ENCODE measurements around the gene PSMB2.
A peak's percentile ranks its signal among the peaks of the same experiment; 100 is the strongest.
"Not testable (repeated sequence)": the region's sequence is repeated elsewhere in the genome, so short reads cannot be mapped to it uniquely, and the experiment has no call there.

Gene PSMB2

GRCh38 chr1:35641233-35641866 is at the start of gene PSMB2:
Gene PSMB2, minus strand, starts transcription at chr1:35641526. Its CDS starts 94 bp downstream, at chr1:35641432.
- DNase-seq, result peak; percentile 98

GRCh38 chr1:35691080-35691479 is 49.8 kb upstream of the PSMB2 start:
- DNase-seq, result no peak

GRCh38 chr1:35690103-35690502 is 48.8 kb upstream of the PSMB2 start:
- DNase-seq, result not testable (repeated sequence)

- DNase-seq, result no peak
Measured at GRCh38 chr1:35688161-35688560, 46.8 kb upstream of the PSMB2 start.

DNA sequence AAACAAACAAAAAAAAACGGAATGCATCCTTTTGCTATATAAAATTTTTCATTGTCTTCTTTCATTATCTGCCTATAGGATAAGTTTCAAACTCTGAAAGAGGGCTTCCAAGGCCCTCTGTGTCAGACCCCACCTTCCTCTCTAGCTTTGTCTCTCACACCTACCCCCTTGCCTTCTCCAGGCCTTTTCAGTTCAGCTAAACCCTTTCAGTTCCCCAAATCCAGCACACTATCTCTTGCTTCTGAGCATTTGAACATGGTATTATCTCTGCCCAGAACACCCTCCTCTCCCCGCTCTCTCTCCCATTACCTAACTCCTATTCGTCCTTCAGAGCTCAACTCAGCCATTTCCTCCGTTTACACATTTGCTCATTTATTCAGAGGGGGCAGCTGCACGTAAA is 41.7 kb upstream of the PSMB2 start:
- DNase-seq, result no peak

- DNase-seq, result no peak
Measured at GRCh38 chr1:35680271-35680670, 38.9 kb upstream of the PSMB2 start.

- DNase-seq, result no peak
Measured at GRCh38 chr1:35675773-35676172, 34.4 kb upstream of the PSMB2 start.

- DNase-seq, result no peak
Measured at GRCh38 chr1:35674111-35674510, 32.8 kb upstream of the PSMB2 start.

GRCh38 chr1:35672116-35672515 is 30.8 kb upstream of the PSMB2 start:
- DNase-seq, result no peak

DNA sequence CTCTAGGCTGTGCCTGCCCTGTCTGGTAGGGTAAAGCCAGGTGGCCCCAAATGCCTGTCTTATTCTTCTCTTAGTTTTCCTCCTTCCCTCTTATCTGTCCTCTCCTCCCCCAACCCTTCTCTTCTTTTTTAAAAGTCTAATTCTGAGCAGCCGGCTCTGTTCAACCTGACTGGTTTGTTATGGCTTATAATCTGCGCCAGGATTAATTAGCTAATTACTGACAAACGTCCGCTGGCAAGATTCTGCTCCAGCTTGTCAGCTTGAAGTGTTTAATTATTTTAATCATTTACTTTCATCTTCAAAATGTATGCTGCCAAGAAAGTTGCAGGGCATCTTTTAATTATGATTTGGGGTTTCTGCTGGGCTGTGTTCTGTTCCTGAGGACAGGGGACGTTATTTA is 27.2 kb upstream of the PSMB2 start:
- DNase-seq, result no peak

DNA sequence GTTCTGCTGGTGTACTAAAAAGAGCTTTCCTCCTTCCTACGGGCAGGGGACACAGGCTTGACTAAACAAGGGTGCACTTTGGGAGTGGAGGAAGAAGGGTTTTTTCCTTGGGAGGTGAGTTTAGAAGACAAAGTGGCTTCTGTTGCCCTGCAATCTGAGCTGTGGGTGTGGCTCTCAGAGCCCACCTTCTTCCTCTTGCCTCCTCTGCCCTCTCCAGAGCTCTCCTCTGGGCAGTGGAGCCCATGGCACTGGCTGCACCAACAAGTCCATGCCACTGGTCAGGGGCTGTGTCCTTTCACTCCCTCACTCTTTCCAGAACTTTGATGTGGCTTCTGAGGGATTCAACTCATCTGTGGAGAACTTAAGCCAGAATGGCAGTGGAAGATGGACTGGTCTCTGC is 25.6 kb upstream of the PSMB2 start:
- DNase-seq, result no peak

DNA sequence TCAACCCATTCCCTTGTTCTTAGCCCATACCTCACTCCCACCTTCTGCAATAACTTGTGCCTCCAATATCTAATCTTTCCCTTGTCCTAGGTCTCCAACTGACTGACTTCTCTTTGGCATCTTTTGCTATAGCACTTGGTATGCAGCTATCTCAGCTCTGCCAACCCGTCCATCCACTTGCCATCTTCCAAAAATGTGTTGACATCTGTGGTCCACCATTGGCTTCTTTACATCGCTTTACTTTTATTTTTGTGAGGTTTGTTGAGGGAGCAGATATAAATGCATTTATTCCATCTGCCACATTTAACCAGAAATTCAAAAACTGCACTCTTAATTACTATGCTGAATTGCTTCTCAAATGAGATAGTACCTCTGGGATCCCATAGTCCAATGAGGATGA is 24.9 kb upstream of the PSMB2 start:
- DNase-seq, result no peak

GRCh38 chr1:35663434-35663833 is 22.1 kb upstream of the PSMB2 start:
- DNase-seq, result no peak

GRCh38 chr1:35661474-35661795 is 20.1 kb upstream of the PSMB2 start:
- DNase-seq, result no peak

DNA sequence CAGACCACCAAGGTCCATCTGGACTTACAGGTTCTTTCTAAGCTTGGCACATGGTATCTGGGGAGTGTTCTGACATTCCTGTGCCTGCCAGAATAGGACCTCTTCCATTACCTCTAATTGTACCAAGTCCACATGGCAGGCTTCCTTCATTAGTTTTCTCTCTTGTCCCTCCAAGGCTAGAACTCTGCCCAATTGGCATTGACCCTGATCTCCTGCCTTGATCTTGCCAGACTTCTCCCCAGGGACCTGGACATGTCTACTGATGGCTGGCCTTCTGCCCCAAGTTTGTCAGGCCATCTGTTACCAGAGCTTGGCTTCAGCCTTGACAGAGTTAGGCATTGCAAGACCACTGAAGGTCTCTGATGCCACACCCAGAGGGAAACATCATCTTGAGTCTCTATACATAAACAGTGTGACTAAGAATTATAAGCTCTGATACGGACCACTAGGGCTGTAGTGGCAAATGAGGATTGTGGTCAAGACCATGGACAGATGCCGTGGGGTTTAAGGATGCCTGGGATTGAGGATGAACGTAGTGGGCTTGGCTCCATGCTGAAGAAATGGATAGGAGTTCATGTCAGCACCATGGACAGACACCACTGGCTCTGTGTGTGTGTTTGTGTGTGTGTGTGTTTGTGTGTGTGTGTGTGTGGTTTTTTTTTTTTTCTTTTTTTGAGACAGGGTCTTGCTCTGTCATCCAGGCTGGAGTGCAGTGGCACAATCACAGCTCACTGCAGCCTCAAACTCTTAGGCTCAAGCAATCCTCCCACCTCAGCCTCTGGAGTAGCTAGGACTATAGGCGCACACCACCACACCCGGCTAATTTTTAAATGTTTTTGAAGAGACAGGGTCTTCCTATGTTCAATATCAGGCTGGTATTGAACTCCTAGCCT is 19.5 kb upstream of the PSMB2 start:
- no peak for DNase-seq

DNA sequence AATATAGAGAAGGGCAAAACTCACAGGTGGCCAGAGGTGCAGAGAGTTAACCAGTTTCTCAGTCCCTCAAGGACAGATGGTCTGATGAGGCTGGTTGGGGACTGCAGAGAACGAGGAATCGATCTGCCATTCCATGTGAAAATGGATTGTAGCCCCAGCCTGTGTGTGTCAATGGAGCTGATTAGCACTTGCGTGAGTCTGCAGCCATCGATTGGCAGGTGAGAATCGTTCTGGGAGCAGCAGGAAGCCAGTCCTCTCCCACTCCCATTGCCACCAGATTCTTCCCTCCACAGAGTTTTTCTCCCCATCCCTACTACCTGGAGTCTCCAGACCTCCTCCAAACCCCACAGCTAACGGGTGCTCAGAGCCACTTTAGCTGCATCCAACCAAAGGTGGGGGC is 18.3 kb upstream of the PSMB2 start:
- DNase-seq, result no peak

- DNase-seq, result no peak
Measured at GRCh38 chr1:35657851-35658250, 16.5 kb upstream of the PSMB2 start.

GRCh38 chr1:35656863-35657232 is 15.5 kb upstream of the PSMB2 start:
- DNase-seq, result no peak

GRCh38 chr1:35656148-35656862 is 15.0 kb upstream of the PSMB2 start:
- no peak for DNase-seq

DNA sequence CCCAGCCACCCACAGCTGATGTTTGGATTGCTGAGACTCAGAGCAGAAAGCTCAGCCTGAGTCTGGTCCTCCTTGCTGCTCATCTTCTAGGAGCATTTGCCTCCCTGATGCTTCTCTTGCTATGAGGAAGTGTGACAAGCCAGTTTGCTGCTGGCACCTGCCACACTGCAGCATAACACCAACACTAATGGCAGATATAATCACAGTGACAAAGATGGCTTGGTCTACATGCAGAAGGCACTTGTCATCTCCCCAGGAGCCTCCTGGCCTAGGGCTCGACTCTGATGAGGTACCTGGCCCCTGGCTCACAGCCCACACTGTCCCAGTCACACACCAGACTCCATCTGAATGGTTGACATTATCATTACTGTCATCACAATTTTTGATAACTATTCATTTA is 13.9 kb upstream of the PSMB2 start:
- DNase-seq, result no peak

DNA sequence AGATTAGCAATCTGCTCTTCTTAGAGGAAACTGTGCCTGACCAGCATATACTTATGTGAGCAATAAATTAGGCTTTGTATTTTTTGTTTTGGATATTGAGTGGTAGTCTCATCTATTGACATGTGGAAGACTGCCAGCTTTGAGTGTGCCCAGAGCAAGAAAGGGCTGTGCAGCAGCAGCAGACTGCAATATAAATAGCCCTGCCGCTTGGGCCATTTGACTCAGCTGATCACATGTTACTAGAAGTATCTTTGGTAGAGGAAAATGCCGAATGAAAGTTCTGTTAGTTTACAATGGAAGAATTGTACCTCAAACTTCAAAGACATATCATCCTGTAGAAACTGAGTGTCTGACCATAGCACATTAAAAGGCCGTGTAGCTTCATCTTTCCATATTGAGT is 9.1 kb upstream of the PSMB2 start:
- DNase-seq, result no peak

DNA sequence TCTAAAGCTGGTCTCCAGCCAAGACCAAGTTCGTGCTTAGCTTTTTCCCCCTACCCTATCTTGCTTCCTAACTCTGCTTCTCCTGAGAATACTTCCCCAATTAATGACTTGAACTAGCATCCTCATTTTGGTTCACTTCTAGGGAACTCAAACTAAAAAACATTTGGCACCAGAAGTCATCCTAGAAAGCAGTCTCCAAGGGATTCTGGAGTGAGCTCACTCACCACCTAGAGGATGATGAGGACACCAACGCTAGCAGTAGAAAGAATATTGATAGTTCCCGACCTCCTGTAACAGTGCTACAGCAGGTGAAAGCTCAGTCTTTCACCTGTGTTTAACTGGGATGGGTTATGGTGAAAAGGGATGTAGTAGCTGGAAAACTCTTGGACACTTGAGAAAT is 4.7 kb upstream of the PSMB2 start:
- DNase-seq, result no peak

DNA sequence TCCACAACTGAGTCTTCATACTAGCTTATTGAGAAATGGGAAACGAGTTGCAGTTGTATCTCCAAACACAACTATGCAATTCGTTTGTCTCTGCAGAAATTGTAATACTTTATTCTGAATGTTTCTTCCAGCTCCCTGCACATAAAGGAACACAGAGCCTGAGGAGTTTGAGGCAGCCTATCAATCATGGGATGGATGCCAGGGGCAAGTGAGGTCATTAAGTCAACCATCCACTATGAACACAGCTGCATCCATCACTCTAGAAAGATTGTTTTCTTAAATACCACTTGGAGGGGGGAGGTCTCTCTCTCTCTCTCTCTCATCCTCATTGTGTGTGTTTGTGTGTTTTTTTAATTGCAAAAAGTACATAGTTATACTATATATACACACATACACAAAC is 2.9 kb upstream of the PSMB2 start:
- DNase-seq, result no peak

DNA sequence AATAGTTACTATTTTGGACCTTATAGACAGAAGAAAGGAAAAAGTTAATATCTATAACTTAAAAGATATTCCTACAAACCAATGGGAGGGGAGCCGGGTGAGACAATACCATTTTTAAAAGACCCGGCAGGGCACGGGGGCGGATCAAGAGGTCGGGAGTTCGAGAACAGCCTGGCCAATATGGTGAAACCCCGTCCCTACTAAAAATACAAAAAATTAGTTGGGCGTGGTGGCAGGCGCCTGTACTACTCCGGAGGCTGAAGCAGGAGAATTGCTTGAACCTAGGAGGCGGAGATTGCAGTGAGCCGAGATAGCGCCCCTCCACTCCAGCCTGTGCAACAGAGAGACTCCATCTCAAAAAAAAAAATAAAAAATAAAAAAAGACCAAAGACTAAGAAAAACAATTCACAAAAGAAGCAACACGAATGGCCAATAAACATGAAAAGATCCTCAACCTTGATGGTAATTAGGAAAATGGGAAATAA is 1.2 kb upstream of the PSMB2 start:
- DNase-seq, result peak; percentile 63

Data from activated effector memory CD4-positive, alpha-beta T cell treated with anti-CD3 and anti-CD28 coated beads, Interleukin-2, amount 50 U/mL, for 16 hours (primary cell).